NCI-H69 (cell line): ENCODE data around the gene ZDHHC23.

Experiments used
- DNase-seq: peaks from one replicate; lab custom pipeline; 2025; lab: John Stamatoyannopoulos, UW

The ZDHHC23 gene

GRCh38 chr3:114011059-114011797, 63.4 kb downstream of the ZDHHC23 start:
- DNase-seq: no peak
